ENCODE results near the gene BOLL.
"Not testable (repeated sequence)": the region's sequence is repeated elsewhere in the genome, so short reads cannot be mapped to it uniquely, and the experiment has no call there.

BOLL gene

GRCh38 chr2:197784956-197785941 is at the start of gene BOLL:
Gene BOLL, minus strand, starts transcription at chr2:197785319. Its CDS starts 3,469 bp downstream, at chr2:197781850.
- DNase-seq (ENCODE audit: low spot score), result no peak

- DNase-seq (ENCODE audit: low spot score), result not testable (repeated sequence)
These were observed 49.7 kb upstream of the BOLL start for GRCh38 chr2:197834771-197835170.

- DNase-seq (ENCODE audit: low spot score), result no peak
These were observed 43.5 kb upstream of the BOLL start for GRCh38 chr2:197828464-197829135.

GRCh38 chr2:197827618-197828017 is 42.5 kb upstream of the BOLL start:
- no peak for DNase-seq (ENCODE audit: low spot score)

GRCh38 chr2:197822333-197822732 is 37.2 kb upstream of the BOLL start:
- no peak for DNase-seq (ENCODE audit: low spot score)

- DNase-seq (ENCODE audit: low spot score), result no peak
These were observed 36.6 kb upstream of the BOLL start for GRCh38 chr2:197821550-197822289.

- DNase-seq (ENCODE audit: low spot score), result no peak
These were observed 29.4 kb upstream of the BOLL start for GRCh38 chr2:197814526-197814925.

- DNase-seq (ENCODE audit: low spot score), result peak; percentile 72
These were observed 28.1 kb upstream of the BOLL start for GRCh38 chr2:197813093-197813787.

GRCh38 chr2:197810491-197810890 is 25.4 kb upstream of the BOLL start:
- DNase-seq (ENCODE audit: low spot score), result no peak

GRCh38 chr2:197810016-197810415 is 24.9 kb upstream of the BOLL start:
- no peak for DNase-seq (ENCODE audit: low spot score)

- no peak for DNase-seq (ENCODE audit: low spot score)
These were observed 23.9 kb upstream of the BOLL start for GRCh38 chr2:197809064-197809463.

- DNase-seq (ENCODE audit: low spot score), result no peak
These were observed 20.9 kb upstream of the BOLL start for GRCh38 chr2:197805715-197806633.

- DNase-seq (ENCODE audit: low spot score), result peak; percentile 4
These were observed 19.9 kb upstream of the BOLL start for GRCh38 chr2:197804758-197805714.

- peak; percentile 92 for DNase-seq (ENCODE audit: low spot score)
These were observed 19.1 kb upstream of the BOLL start, which contains the start of gene PLCL1 for GRCh38 chr2:197804049-197804757. Gene PLCL1, plus strand, starts transcription at chr2:197804593.

GRCh38 chr2:197803033-197803444 is 17.9 kb upstream of the BOLL start:
- peak; percentile 55 for DNase-seq (ENCODE audit: low spot score)

- no peak for DNase-seq (ENCODE audit: low spot score)
These were observed 15.9 kb upstream of the BOLL start for GRCh38 chr2:197801033-197801432.

- no peak for DNase-seq (ENCODE audit: low spot score)
These were observed 15.0 kb upstream of the BOLL start for GRCh38 chr2:197800091-197800490.

GRCh38 chr2:197799068-197799467 is 13.9 kb upstream of the BOLL start:
- no peak for DNase-seq (ENCODE audit: low spot score)

- no peak for DNase-seq (ENCODE audit: low spot score)
These were observed 13.1 kb upstream of the BOLL start for GRCh38 chr2:197798187-197798586.

Measured in kidney tubule cell (primary cell).